Panc1 (cell line): ENCODE results near the gene INAFM2. TPM values are rescaled to one million over a fixed set of nuclear protein-coding genes. Genes with fewer than 3 reads are reported as not detected.

ENCODE experiments used
- ATAC-seq: fragments of 200-7000 bp; cut with Tn5 transposase; 2 replicates; pipeline ENCODE4 v1.9.1; 2020; ENCODE audit warnings: mild to moderate bottlenecking, moderate library complexity
- BruUV-seq: library from RNA; stranded (reverse); fragments of 400-500 nt; replicated peaks from 2 replicates; lab custom pipeline; 2021; lab: Mats Ljungman, UMichigan
- CTCF ChIA-PET: fragments of 300-600 bp; sonication (Branson Sonifier 250); formaldehyde crosslinking; loops from one replicate; lab custom pipeline; 2022; ENCODE audit warnings: antibody characterized with exemption; lab: Charles Lee
- POLR2A ChIA-PET: fragments of 300-600 bp; sonication (Branson Sonifier 250); formaldehyde crosslinking; loops from one replicate; lab custom pipeline; 2022; ENCODE audit warnings: antibody characterized with exemption; lab: Charles Lee
- DNase-seq: peaks from one replicate; pipeline ENCODE4 v3.0.0-alpha.2; 2010; ENCODE audit warnings: low read depth, low spot score
- H3K27ac ChIP-seq: 2 replicates; pipeline ENCODE4 v1.5.1; 2011; ENCODE audit warnings: mild to moderate bottlenecking, low read length, inconsistent platforms
- H3K27me3 ChIP-seq: fragments of 200-500 bp; sonication (Bioruptor generic); 2 replicates; pipeline ENCODE4 v1.6.0; 2014; ENCODE audit warnings: low read length, inconsistent platforms; ENCODE audit not compliant: control insufficient read depth, insufficient read depth
- H3K36me3 ChIP-seq: fragments of 200-500 bp; sonication (Bioruptor generic); 2 replicates; pipeline ENCODE4 v1.5.1; 2014; ENCODE audit warnings: inconsistent platforms, mild to moderate bottlenecking, low read length, moderate library complexity; ENCODE audit not compliant: control insufficient read depth, insufficient read depth
- H3K4me1 ChIP-seq: 2 replicates; pipeline ENCODE4 v1.5.1; 2011; ENCODE audit warnings: inconsistent platforms, mild to moderate bottlenecking, low read length, moderate library complexity; ENCODE audit not compliant: control insufficient read depth, insufficient read depth
- H3K4me3 ChIP-seq, 2 experiments: 2 replicates each; pipeline ENCODE4 v1.5.1; 2011 to 2012; ENCODE audit warnings: low read depth in 2 of 2, low read length in 2 of 2, mild to moderate bottlenecking in 2 of 2, inconsistent platforms in 1 of 2, moderate library complexity in 1 of 2
- H3K9me3 ChIP-seq: fragments of 200-500 bp; sonication (Bioruptor generic); 2 replicates; pipeline ENCODE4 v1.5.1; 2014; ENCODE audit warnings: low read depth, mild to moderate bottlenecking, inconsistent platforms, low read length, moderate library complexity; ENCODE audit not compliant: control insufficient read depth, insufficient read depth
- CTCF ChIP-seq: fragments of 450-650 bp; IDR thresholded peaks from 2 replicates; pipeline ENCODE4 v1.5.1; 2017; ENCODE audit warnings: mild to moderate bottlenecking
- POLR2AphosphoS5 ChIP-seq: IDR thresholded peaks from 2 replicates; pipeline ENCODE4 v1.6.1; 2012; ENCODE audit warnings: mild to moderate bottlenecking, low read depth, low read length, moderate library complexity
- SIN3A ChIP-seq: IDR thresholded peaks from 2 replicates; pipeline ENCODE4 v1.6.1; 2012; ENCODE audit warnings: low read depth, mild to moderate bottlenecking, low read length, moderate library complexity, borderline replicate concordance; ENCODE audit not compliant: insufficient read depth
- TCF7L2 ChIP-seq: IDR thresholded peaks from 2 replicates; pipeline ENCODE4 v1.6.1; 2011; ENCODE audit warnings: mild to moderate bottlenecking, low read depth, low read length, inconsistent platforms
- in situ Hi-C: cut with HindIII; loops from 2 replicates; pipeline ENCODE4 v1.10.0; 2016; ENCODE audit warnings: low sequenced_read_pairs, low pct_unique_long_range_greater_than_20kb
- intact Hi-C: fragments of 100-400 bp; cut with micrococcal nuclease; formaldehyde crosslinking; loops from one replicate; pipeline ENCODE4 v1.10.0; 2022; ENCODE audit not compliant: unreplicated experiment
- total RNA-seq: library from RNA; stranded (reverse); gene quantifications from one replicate; pipeline ENCODE4 v1.2.1, GENCODE V29; 2021; ENCODE audit not compliant: unreplicated experiment
- TF ChIP-seq, protein P1 (sequence below), 2 experiments: IDR thresholded peaks; 2 replicates each; pipeline ENCODE4 v1.6.1; 2011 to 2012; ENCODE audit warnings: low read depth in 2 of 2, control low read depth in 1 of 2, low read length in 1 of 2, mild to moderate bottlenecking in 1 of 2, moderate library complexity in 1 of 2; ENCODE audit not compliant: insufficient read depth in 1 of 2

Gene INAFM2
- total RNA-seq, 1 experiment from 2014 or later = 10.4 TPM

DNA sequence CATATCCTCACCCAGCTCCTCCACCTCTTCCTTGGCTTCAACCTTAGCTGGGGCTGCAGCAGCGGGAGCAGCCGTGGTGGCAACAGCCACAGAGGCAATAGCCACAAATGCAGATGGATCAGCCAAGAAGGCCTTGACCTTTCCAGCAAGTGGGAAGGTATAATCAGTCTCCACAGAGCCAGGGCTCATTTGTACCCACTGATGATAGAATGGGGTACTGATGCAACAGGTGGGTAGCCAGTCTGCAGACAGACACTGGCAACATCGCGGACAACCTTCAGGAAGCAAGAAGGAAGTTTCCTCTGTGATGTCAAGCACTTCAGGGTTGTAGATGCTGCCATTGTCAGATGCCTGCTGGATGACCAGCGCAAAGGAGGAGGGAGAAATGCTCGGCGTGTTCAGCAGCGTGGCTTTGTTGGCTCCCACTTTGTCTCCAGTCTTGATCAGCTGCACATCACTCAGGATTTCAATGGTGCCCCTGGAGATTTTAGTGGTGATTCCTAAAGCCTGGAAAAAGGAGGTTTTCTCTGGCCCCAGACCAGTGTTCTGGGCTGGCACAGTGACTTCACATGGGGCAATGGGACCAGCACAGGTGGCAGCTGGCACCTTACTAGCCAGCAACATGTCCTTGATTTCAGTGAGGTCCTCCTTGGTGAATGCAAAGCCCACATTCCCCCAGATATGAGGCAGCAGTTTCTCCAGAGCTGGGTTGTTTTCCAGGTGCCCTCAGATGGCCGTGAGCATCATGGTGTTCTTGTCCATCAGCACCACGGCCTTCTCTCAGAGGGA lies 10.9 kb upstream of the INAFM2 start:
- TF ChIP-seq TCF7L2 (no peak), CTCF (no peak), SIN3A (no peak), POLR2AphosphoS5 (no peak)
- TF ChIP-seq, protein P1, sequence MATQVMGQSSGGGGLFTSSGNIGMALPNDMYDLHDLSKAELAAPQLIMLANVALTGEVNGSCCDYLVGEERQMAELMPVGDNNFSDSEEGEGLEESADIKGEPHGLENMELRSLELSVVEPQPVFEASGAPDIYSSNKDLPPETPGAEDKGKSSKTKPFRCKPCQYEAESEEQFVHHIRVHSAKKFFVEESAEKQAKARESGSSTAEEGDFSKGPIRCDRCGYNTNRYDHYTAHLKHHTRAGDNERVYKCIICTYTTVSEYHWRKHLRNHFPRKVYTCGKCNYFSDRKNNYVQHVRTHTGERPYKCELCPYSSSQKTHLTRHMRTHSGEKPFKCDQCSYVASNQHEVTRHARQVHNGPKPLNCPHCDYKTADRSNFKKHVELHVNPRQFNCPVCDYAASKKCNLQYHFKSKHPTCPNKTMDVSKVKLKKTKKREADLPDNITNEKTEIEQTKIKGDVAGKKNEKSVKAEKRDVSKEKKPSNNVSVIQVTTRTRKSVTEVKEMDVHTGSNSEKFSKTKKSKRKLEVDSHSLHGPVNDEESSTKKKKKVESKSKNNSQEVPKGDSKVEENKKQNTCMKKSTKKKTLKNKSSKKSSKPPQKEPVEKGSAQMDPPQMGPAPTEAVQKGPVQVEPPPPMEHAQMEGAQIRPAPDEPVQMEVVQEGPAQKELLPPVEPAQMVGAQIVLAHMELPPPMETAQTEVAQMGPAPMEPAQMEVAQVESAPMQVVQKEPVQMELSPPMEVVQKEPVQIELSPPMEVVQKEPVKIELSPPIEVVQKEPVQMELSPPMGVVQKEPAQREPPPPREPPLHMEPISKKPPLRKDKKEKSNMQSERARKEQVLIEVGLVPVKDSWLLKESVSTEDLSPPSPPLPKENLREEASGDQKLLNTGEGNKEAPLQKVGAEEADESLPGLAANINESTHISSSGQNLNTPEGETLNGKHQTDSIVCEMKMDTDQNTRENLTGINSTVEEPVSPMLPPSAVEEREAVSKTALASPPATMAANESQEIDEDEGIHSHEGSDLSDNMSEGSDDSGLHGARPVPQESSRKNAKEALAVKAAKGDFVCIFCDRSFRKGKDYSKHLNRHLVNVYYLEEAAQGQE (IDR thresholded peaks at IDR 0.05; ENCODE audit: insufficient read depth in 1 of 2, low read depth in 2 of 2, low read length in 1 of 2) = no peak
- intact Hi-C loops = no loop called here

GRCh38 chr15:40313531-40314398 lies 9.7 kb upstream of the INAFM2 start:
- H3K4me3 ChIP-seq = no peak overlapping the region
- no peak for DNase-seq
- no peaks in the 10 kb centered on the region for H3K9me3 ChIP-seq
- H3K27ac ChIP-seq = no peak overlapping the region
- H3K4me1 ChIP-seq = no peaks in the 10 kb centered on the region; the same call in 1 of the 2 replicates
- H3K36me3 ChIP-seq = no peaks in the 10 kb centered on the region
- ChIA-PET POLR2A (no interaction called here), CTCF (interaction anchor here (0.6 to 1.0 kb wide), 2 partner anchors 36 to 100 kb away, joined by 3 read pairs; no protein-coding TSS in a partner anchor)
- no peaks in the 10 kb centered on the region for H3K27me3 ChIP-seq
- BruUV-seq = no TSS peak
- ATAC-seq = no peak
- intact Hi-C loops = no loop called here
- in situ Hi-C loops = no loop called here
- TF ChIP-seq POLR2AphosphoS5 (no peak), CTCF (no peak), SIN3A (no peak)
- TF ChIP-seq, protein P1 (IDR thresholded peaks at IDR 0.05; ENCODE audit: insufficient read depth in 1 of 2, low read depth in 2 of 2, low read length in 1 of 2) = no peak

More for the DNA sequence above, 10.9 kb upstream of the INAFM2 start:
- DNase-seq (no peak), ATAC-seq (no peak)
- H3K27ac ChIP-seq = no peak overlapping the region
- ChIA-PET POLR2A (no interaction called here), CTCF (interaction anchor here (0.6 to 0.7 kb wide), 2 partner anchors 11 to 73 kb away, joined by 4 to 6 read pairs; partner anchors contain the start of gene INAFM2)
- no peaks in the 10 kb centered on the region for H3K27me3 ChIP-seq
- no peaks in the 10 kb centered on the region for H3K36me3 ChIP-seq
- H3K9me3 ChIP-seq = no peaks in the 10 kb centered on the region
- no peak overlapping the region for H3K4me3 ChIP-seq
- in situ Hi-C loops = no loop called here
- BruUV-seq = no TSS peak
- H3K4me1 ChIP-seq = peaks cover under 1% of the 10 kb centered on the region; the same call in 1 of the 2 replicates
